22Rv1 (cell line): Measurements from ENCODE around the gene POU2F1.

Source experiments
- CTCF ChIP-seq: fragments of 450-650 bp; IDR thresholded peaks from 2 replicates; pipeline ENCODE4 v1.5.1; 2017; ENCODE audit warnings: mild to moderate bottlenecking
- ZFX ChIP-seq: fragments of 450-650 bp; IDR thresholded peaks from 2 replicates; pipeline ENCODE4 v1.6.1; 2017; ENCODE audit warnings: antibody characterized with exemption, borderline replicate concordance

DNA sequence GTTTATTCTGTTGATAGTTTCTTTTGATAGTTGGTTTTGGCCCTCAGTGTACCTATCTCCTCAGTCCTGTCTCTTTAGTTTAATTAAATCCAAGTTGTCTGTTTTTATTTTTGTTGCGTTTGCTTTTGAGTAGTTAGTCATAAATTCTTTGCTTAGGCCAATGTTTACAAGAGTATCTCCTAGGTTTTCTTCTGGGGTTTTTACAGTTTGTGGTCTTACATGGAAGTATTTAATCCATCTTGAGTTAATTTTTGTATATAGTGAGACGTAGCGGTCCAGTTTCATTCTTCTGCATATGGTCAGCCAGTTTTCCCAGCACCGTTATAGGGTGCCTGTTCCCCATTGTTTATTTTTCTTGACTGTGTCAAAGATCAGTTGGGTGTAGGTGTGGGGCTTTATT is 139.4 kb downstream of the POU2F1 start:
- no peak for TF ChIP-seq CTCF
- TF ChIP-seq ZFX, result no peak
